A673 (cell line): Measurements from ENCODE around the gene TARM1. TPM values are rescaled to one million over a fixed set of nuclear protein-coding genes. Genes with fewer than 3 reads are reported as not detected.

Experiments used
- BruUV-seq: library from RNA; stranded (reverse); fragments of 400-500 nt; replicated peaks from 2 replicates; lab custom pipeline; 2021; lab: Mats Ljungman, UMichigan
- CTCF ChIA-PET: fragments of 300-600 bp; sonication (Branson Sonifier 250); formaldehyde crosslinking; loops from one replicate; lab custom pipeline; 2022; ENCODE audit warnings: antibody characterized with exemption; lab: Charles Lee
- POLR2A ChIA-PET: fragments of 300-600 bp; sonication (Branson Sonifier 250); formaldehyde crosslinking; loops from one replicate; lab custom pipeline; 2022; ENCODE audit warnings: antibody characterized with exemption; ENCODE audit not compliant: low non-redundant PET; lab: Charles Lee
- DNase-seq: peaks from one replicate; pipeline ENCODE4 v3.0.0-alpha.2; 2015; ENCODE audit warnings: low spot score
- H3K27ac ChIP-seq: fragments of 200-600 bp; sonication (generic); 2 replicates; pipeline ENCODE4 v1.5.1; 2016; ENCODE audit warnings: mixed run types, low read depth, mild to moderate bottlenecking, mixed read lengths, antibody characterized with exemption, low read length; ENCODE audit not compliant: poor library complexity, severe bottlenecking
- H3K27me3 ChIP-seq: fragments of 200-600 bp; sonication (generic); replicated peaks from 2 replicates; pipeline ENCODE4 v1.6.1; 2017; ENCODE audit warnings: mixed run types, low read depth, mild to moderate bottlenecking, mixed read lengths, antibody characterized with exemption, low read length; ENCODE audit not compliant: insufficient read depth, poor library complexity
- H3K36me3 ChIP-seq: fragments of 200-600 bp; sonication (generic); 2 replicates; pipeline ENCODE4 v1.6.1; 2016; ENCODE audit warnings: mixed run types, mild to moderate bottlenecking, mixed read lengths, antibody characterized with exemption, low read length; ENCODE audit not compliant: insufficient read depth, poor library complexity, severe bottlenecking
- H3K4me1 ChIP-seq: fragments of 200-600 bp; sonication (generic); 2 replicates; pipeline ENCODE4 v1.6.1; 2017; ENCODE audit warnings: mixed run types, mild to moderate bottlenecking, mixed read lengths, antibody characterized with exemption, low read length; ENCODE audit not compliant: insufficient read depth, poor library complexity, severe bottlenecking
- H3K4me3 ChIP-seq: fragments of 200-600 bp; sonication (generic); 2 replicates; pipeline ENCODE4 v1.5.1; 2016; ENCODE audit warnings: low read depth, mixed run types, mild to moderate bottlenecking, mixed read lengths, low read length; ENCODE audit not compliant: poor library complexity, severe bottlenecking
- H3K9me3 ChIP-seq: fragments of 200-600 bp; sonication (generic); 2 replicates; pipeline ENCODE4 v1.6.1; 2016; ENCODE audit warnings: mixed run types, low read depth, mild to moderate bottlenecking, mixed read lengths, antibody characterized with exemption, low read length; ENCODE audit not compliant: poor library complexity, severe bottlenecking
- CTCF ChIP-seq: fragments of 300-800, 200-600 bp; sonication (generic); conservative IDR thresholded peaks from 2 replicates; pipeline ENCODE4 v1.5.1; 2017; ENCODE audit warnings: low read depth, mild to moderate bottlenecking, antibody characterized with exemption, low read length, moderate library complexity, mixed read lengths
- EZH2 ChIP-seq: fragments of 200-600 bp; sonication (generic); IDR thresholded peaks from 2 replicates; pipeline ENCODE4 v1.6.1; 2017; ENCODE audit warnings: borderline replicate concordance, low read depth, mild to moderate bottlenecking, mixed read lengths, antibody characterized with exemption, low read length; ENCODE audit not compliant: poor library complexity, severe bottlenecking
- intact Hi-C: fragments of 100-400 bp; cut with micrococcal nuclease; formaldehyde crosslinking; loops from one replicate; pipeline ENCODE4 v1.10.0; 2022; ENCODE audit not compliant: unreplicated experiment
- total RNA-seq: library from RNA; stranded (reverse); gene quantifications from 2 replicates; pipeline ENCODE4 v1.2.3, GENCODE V29; 2021

Gene TARM1
- total RNA-seq, 1 experiment from 2014 or later = not detected

GRCh38 chr19:54108496-54108895 lies 27.3 kb upstream of the TARM1 start:
- TF ChIP-seq CTCF (no peak), EZH2 (no peak)
- intact Hi-C loops = no loop called here
- no peak for DNase-seq
- Histone ChIP-seq H3K27ac (no peak overlapping the region), H3K4me3 (no peak overlapping the region), H3K4me1 (no peaks in the 10 kb centered on the region), H3K36me3 (peaks cover 55% of the 10 kb centered on the region), H3K27me3 (no peaks in the 10 kb centered on the region), H3K9me3 (no peaks in the 10 kb centered on the region)
- POLR2A ChIA-PET = no interaction called here
- CTCF ChIA-PET = no interaction called here
- BruUV-seq = no TSS peak

- CTCF ChIA-PET = no interaction called here
- no peaks in the 10 kb centered on the region for H3K4me1 ChIP-seq
- BruUV-seq = no TSS peak
- POLR2A ChIA-PET = no interaction called here
- no peak for TF ChIP-seq EZH2
- TF ChIP-seq CTCF = no peak
- no peak overlapping the region for H3K27ac ChIP-seq
- no peak overlapping the region for H3K4me3 ChIP-seq
- no peaks in the 10 kb centered on the region for H3K9me3 ChIP-seq
- intact Hi-C loops = no loop called here
- peaks cover 55% of the 10 kb centered on the region for H3K36me3 ChIP-seq
- H3K27me3 ChIP-seq = no peaks in the 10 kb centered on the region
- DNase-seq = no peak
These were observed 26.8 kb upstream of the TARM1 start for GRCh38 chr19:54107876-54108490.

- no peak for DNase-seq
- no peak for TF ChIP-seq EZH2
- no peak for TF ChIP-seq CTCF
- intact Hi-C loops = no loop called here
- Histone ChIP-seq H3K4me1 (no peaks in the 10 kb centered on the region), H3K4me3 (no peak overlapping the region), H3K36me3 (peaks cover 55% of the 10 kb centered on the region), H3K27me3 (no peaks in the 10 kb centered on the region), H3K9me3 (no peaks in the 10 kb centered on the region), H3K27ac (no peak overlapping the region)
- CTCF ChIA-PET = no interaction called here
- POLR2A ChIA-PET = no interaction called here
- BruUV-seq = no TSS peak
These were observed 25.6 kb upstream of the TARM1 start for GRCh38 chr19:54106716-54107115.
